Measurements from ENCODE around the gene RNF180. TPM values are rescaled to one million over a fixed set of nuclear protein-coding genes. Genes with fewer than 3 reads are reported as not detected.

Gene RNF180
- total and polyA plus RNA-seq, 2 donors (not counting 3 experiments of a cell fraction or from before 2014, with no cell fraction given), result 0.62 to 5.6 TPM

DNA sequence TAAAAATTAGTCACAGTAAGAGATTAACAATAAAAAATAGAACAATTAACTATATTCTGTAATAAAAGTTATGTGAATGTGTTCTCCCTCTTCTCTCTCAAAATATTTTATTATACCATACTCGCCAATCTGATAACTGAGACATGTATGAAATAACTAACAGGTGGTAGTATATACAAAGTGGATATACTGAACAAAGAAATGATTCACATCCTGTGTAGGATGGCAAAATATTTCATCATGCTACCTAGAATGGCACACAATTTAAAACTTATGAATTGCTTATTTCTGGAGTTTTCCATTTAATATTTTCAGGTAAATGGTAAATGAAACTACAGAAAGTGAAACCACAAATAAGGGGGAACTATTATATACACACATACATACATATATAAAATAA lies 152.5 kb downstream of the RNF180 start:
- CTCF ChIA-PET, result no interaction called here
- Histone ChIP-seq H3K27ac (ENCODE audit: insufficient read depth, low read depth, low read length) (no peak overlapping the region), H3K4me2 (ENCODE audit: insufficient read depth, low read length) (no peak overlapping the region), H3K36me3 (ENCODE audit: control insufficient read depth in 2 of 2, extremely low read depth in 1 of 2, insufficient read depth in 2 of 2, low read length in 2 of 2) (no peaks in the 10 kb centered on the region), H3K9me1 (replicated peaks; ENCODE audit: control insufficient read depth, extremely low read depth, insufficient read depth, low read length) (no peaks in the 10 kb centered on the region), H3K79me2 (ENCODE audit: control insufficient read depth, insufficient read depth, low read length) (no peaks in the 10 kb centered on the region), H2AFZ (ENCODE audit: low read depth, low read length) (no peak overlapping the region), H3K4me3 (replicated peaks in 1 of 3; ENCODE audit: insufficient read depth in 1 of 3, low read depth in 1 of 3, low read length in 3 of 3) (no peak overlapping the region), H4K20me1 (replicated peaks; ENCODE audit: control insufficient read depth, extremely low read depth, insufficient read depth, low read length) (no peaks in the 10 kb centered on the region), H3K4me1 (ENCODE audit: control insufficient read depth, extremely low read depth, insufficient read depth, low read length) (peaks cover 4% of the 10 kb centered on the region), H3K9me3 (replicated peaks; ENCODE audit: control insufficient read depth, insufficient read depth, low read length) (no peaks in the 10 kb centered on the region), H3K27me3 (ENCODE audit: control insufficient read depth in 2 of 2, insufficient read depth in 2 of 2, low read length in 2 of 2) (no peaks in the 10 kb centered on the region), H3K9ac (replicated peaks; ENCODE audit: extremely low read depth, insufficient read depth, low read length) (no peak overlapping the region)
- no peak for TF ChIP-seq MYC (IDR thresholded peaks at IDR 0.05; ENCODE audit: low read depth, low read length)
- no peak for TF ChIP-seq GATA2 (IDR thresholded peaks at IDR 0.05; ENCODE audit: insufficient read depth, insufficient read length, low read depth, low read length)
- no peak for TF ChIP-seq JUN (IDR thresholded peaks at IDR 0.05; ENCODE audit: borderline replicate concordance, insufficient read depth, insufficient read length, low read depth)
- no peak for TF ChIP-seq EZH2 (IDR thresholded peaks at IDR 0.05; ENCODE audit: borderline replicate concordance, low read depth, low read length, severe bottlenecking)
- no peak for TF ChIP-seq POLR2A (IDR thresholded peaks at IDR 0.05; ENCODE audit: low read depth, low read length)
- TF ChIP-seq POLR2AphosphoS5 (IDR thresholded peaks at IDR 0.05; ENCODE audit: insufficient read depth, low read depth, low read length), result no peak
- TF ChIP-seq FOS (IDR thresholded peaks at IDR 0.05; ENCODE audit: borderline replicate concordance, insufficient read depth, low read length), result no peak
- TF ChIP-seq, protein P1, sequence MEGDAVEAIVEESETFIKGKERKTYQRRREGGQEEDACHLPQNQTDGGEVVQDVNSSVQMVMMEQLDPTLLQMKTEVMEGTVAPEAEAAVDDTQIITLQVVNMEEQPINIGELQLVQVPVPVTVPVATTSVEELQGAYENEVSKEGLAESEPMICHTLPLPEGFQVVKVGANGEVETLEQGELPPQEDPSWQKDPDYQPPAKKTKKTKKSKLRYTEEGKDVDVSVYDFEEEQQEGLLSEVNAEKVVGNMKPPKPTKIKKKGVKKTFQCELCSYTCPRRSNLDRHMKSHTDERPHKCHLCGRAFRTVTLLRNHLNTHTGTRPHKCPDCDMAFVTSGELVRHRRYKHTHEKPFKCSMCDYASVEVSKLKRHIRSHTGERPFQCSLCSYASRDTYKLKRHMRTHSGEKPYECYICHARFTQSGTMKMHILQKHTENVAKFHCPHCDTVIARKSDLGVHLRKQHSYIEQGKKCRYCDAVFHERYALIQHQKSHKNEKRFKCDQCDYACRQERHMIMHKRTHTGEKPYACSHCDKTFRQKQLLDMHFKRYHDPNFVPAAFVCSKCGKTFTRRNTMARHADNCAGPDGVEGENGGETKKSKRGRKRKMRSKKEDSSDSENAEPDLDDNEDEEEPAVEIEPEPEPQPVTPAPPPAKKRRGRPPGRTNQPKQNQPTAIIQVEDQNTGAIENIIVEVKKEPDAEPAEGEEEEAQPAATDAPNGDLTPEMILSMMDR (IDR thresholded peaks at IDR 0.05; ENCODE audit: extremely low read depth in 1 of 2, insufficient read depth in 1 of 2, low read depth in 1 of 2, low read length in 2 of 2), result no peak
- TF ChIP-seq, protein P2, sequence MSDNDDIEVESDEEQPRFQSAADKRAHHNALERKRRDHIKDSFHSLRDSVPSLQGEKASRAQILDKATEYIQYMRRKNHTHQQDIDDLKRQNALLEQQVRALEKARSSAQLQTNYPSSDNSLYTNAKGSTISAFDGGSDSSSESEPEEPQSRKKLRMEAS (IDR thresholded peaks at IDR 0.05; ENCODE audit: insufficient read depth, insufficient read length), result no peak
- no TSS peak for BruUV-seq (replicated peaks)
- POLR2A ChIA-PET, result no interaction called here
- FAIRE-seq (no peak), DNase-seq (ENCODE audit: low read depth, low spot score) (peak; percentile 26)
- intact Hi-C loops (cut with micrococcal nuclease) (no loop called here), dilution Hi-C loops (cut with MboI; ENCODE audit: extremely low pct_ligation_motif_present, low sequenced_read_pairs) (no loop called here)

All from endothelial cell of umbilical vein (primary cell).